Measurements from ENCODE around the gene ANGPTL7. TPM values are rescaled to one million over a fixed set of nuclear protein-coding genes. Genes with fewer than 3 reads are reported as not detected.
"Not testable (repeated sequence)": the region's sequence is repeated elsewhere in the genome, so short reads cannot be mapped to it uniquely, and the experiment has no call there.

ANGPTL7 gene
- polyA plus RNA-seq, 2 of the 4 experiments (the other 2 are of a cell fraction): not detected

GRCh38 chr1:11158720-11159321 lies 30.3 kb upstream of the ANGPTL7 start:
- H3K4me1 ChIP-seq: peaks cover 4% of the 10 kb centered on the region; the same call in 1 of the 3 replicates
- FAIRE-seq: no peak
- peak; percentile 59 to 63; a peak in 4 of 6 replicates for ATAC-seq
- 63% methylated on average over 3 of the region's 3 CpGs for WGBS (ENCODE audit: missing lambda C conversion rate)
- no peak for DNase-seq (ENCODE audit: low read depth in 1 of 2, low spot score in 1 of 2)
- H3K9me3 ChIP-seq: no peaks in the 10 kb centered on the region
- no peak overlapping the region for H3K4me2 ChIP-seq
- ChIA-PET CTCF (interaction anchor here (0.8 kb wide), 1 partner anchor 215 kb away, joined by 4 read pairs; no protein-coding TSS in a partner anchor), POLR2A (interaction anchor here (0.6 to 1.8 kb wide), 2 partner anchors 59 to 95 kb away, joined by 3 to 5 read pairs; partner anchors contain the start of gene EXOSC10)
- no peak overlapping the region for H3K4me3 ChIP-seq
- no peak for TF ChIP-seq RCOR1 (IDR thresholded peaks at IDR 0.05; ENCODE audit: low read depth, low read length)
- TF ChIP-seq USF2 (IDR thresholded peaks at IDR 0.05): no peak
- no peak for TF ChIP-seq CTCF (IDR thresholded peaks at IDR 0.05)
- TF ChIP-seq FOSB (CRISPR knock-in tag; IDR thresholded peaks at IDR 0.05): no peak
- no peak for TF ChIP-seq ZFP36 (IDR thresholded peaks at IDR 0.05; ENCODE audit: borderline replicate concordance, partially characterized antibody)
- TF ChIP-seq CBX8 (IDR thresholded peaks at IDR 0.05): no peak
- no peak for TF ChIP-seq MAFK (IDR thresholded peaks at IDR 0.05; ENCODE audit: partially characterized antibody)
- no peak for TF ChIP-seq SMC3 (IDR thresholded peaks at IDR 0.05)
- TF ChIP-seq NPAS2 (CRISPR knock-in tag; IDR thresholded peaks at IDR 0.05; ENCODE audit: borderline replicate concordance): no peak
- TF ChIP-seq NFE2L2 (conservative IDR thresholded peaks at IDR 0.05; ENCODE audit: low read length): no peak
- no peak for TF ChIP-seq HES2 (IDR thresholded peaks at IDR 0.05)
- no peak overlapping the region; a peak in 2 of 6 replicates for H3K27ac ChIP-seq

- DNase-seq (ENCODE audit: low read depth in 1 of 2, low spot score in 1 of 2); POLR2A ChIA-PET; H3K4me2 ChIP-seq; H3K4me1 ChIP-seq; ATAC-seq; H3K27ac ChIP-seq; H3K9me3 ChIP-seq; H3K4me3 ChIP-seq; FAIRE-seq: not testable (repeated sequence)
- WGBS (ENCODE audit: missing lambda C conversion rate): 88% methylated on average over 4 of the region's 4 CpGs
- CTCF ChIA-PET: interaction anchor here (0.6 kb wide), 1 partner anchor 498 kb away, joined by 3 read pairs; no protein-coding TSS in a partner anchor
Measured at GRCh38 chr1:11162752-11163151, 26.4 kb upstream of the ANGPTL7 start.

- H3K9me3 ChIP-seq; H3K27ac ChIP-seq; H3K4me3 ChIP-seq; FAIRE-seq; POLR2A ChIA-PET; DNase-seq (ENCODE audit: low read depth in 1 of 2, low spot score in 1 of 2); H3K4me2 ChIP-seq; ATAC-seq; H3K4me1 ChIP-seq: not testable (repeated sequence)
- CTCF ChIA-PET: interaction anchor here (0.8 kb wide), 1 partner anchor 129 kb away, joined by 3 read pairs; no protein-coding TSS in a partner anchor
- WGBS (ENCODE audit: missing lambda C conversion rate): 96% methylated on average over 5 of the region's 5 CpGs
Measured at GRCh38 chr1:11166744-11167143, 22.4 kb upstream of the ANGPTL7 start.

GRCh38 chr1:11168731-11169130 lies 20.4 kb upstream of the ANGPTL7 start:
- FAIRE-seq (no peak), ATAC-seq (no peak), DNase-seq (ENCODE audit: low read depth in 1 of 2, low spot score in 1 of 2) (no peak)
- Histone ChIP-seq H3K4me1 (no peaks in the 10 kb centered on the region), H3K4me3 (no peak overlapping the region), H3K4me2 (no peak overlapping the region), H3K9me3 (no peaks in the 10 kb centered on the region), H3K27ac (no peak overlapping the region)
- WGBS (ENCODE audit: missing lambda C conversion rate): 88% methylated on average over 1 of the region's 1 CpG
- TF ChIP-seq MAFK (IDR thresholded peaks at IDR 0.05; ENCODE audit: partially characterized antibody) (no peak), PHF8 (IDR thresholded peaks at IDR 0.05; ENCODE audit: borderline replicate concordance, low read depth) (no peak), POLR2A (IDR thresholded peaks at IDR 0.05; ENCODE audit: low read length) (no peak), E2F6 (IDR thresholded peaks at IDR 0.05; ENCODE audit: borderline replicate concordance, low read depth) (no peak), CHD4 (IDR thresholded peaks at IDR 0.05; ENCODE audit: borderline replicate concordance) (no peak), KDM5A (IDR thresholded peaks at IDR 0.05) (no peak), RARB (CRISPR knock-in tag; IDR thresholded peaks at IDR 0.05) (no peak), RFX5 (IDR thresholded peaks at IDR 0.05) (no peak), EP300 (IDR thresholded peaks at IDR 0.05) (no peak), EHMT2 (IDR thresholded peaks at IDR 0.05; ENCODE audit: low read depth) (no peak), MAX (IDR thresholded peaks at IDR 0.05) (no peak), NFE2L2 (conservative IDR thresholded peaks at IDR 0.05; ENCODE audit: low read length) (no peak), BCL3 (IDR thresholded peaks at IDR 0.05) (no peak), POLR2AphosphoS2 (conservative IDR thresholded peaks at IDR 0.05; ENCODE audit: low read length) (no peak)
- ChIA-PET CTCF (interaction anchor here (1.2 to 1.3 kb wide), 2 partner anchors 10 to 131 kb away, joined by 3 read pairs; no protein-coding TSS in a partner anchor), POLR2A (no interaction called here)

All from A549 (cell line).